SU-DHL-6 (cell line): ENCODE data around the gene SLC7A6OS.

Experiments
- H2AFZ ChIP-seq: fragments of 200-600 bp; sonication (generic); 2 replicates; pipeline ENCODE4 v1.6.1; 2014; ENCODE audit warnings: low read depth, mild to moderate bottlenecking, moderate library complexity, mixed read lengths, antibody characterized with exemption, low read length; ENCODE audit not compliant: severe bottlenecking
- H3F3A ChIP-seq: fragments of 200-600 bp; shearing (Covaris generic); 2 replicates; pipeline ENCODE4 v1.6.0; 2016; ENCODE audit warnings: antibody characterized with exemption, mild to moderate bottlenecking; ENCODE audit not compliant: insufficient read depth
- H3K27ac ChIP-seq: fragments of 200-600 bp; sonication (generic); 2 replicates; pipeline ENCODE4 v1.5.1; 2016; ENCODE audit warnings: low read depth, mild to moderate bottlenecking, low read length, moderate library complexity, mixed read lengths
- H3K27me3 ChIP-seq: fragments of 200-600 bp; sonication (generic), shearing (Covaris generic); 2 replicates; pipeline ENCODE4 v1.6.0; 2014; ENCODE audit warnings: mild to moderate bottlenecking, low read length
- H3K36me3 ChIP-seq: fragments of 200-600 bp; sonication (generic); 2 replicates; pipeline ENCODE4 v1.6.1; 2014; ENCODE audit warnings: mild to moderate bottlenecking, low read length, mixed read lengths
- H3K4me2 ChIP-seq: fragments of 300-600, 200-600 bp; shearing (Covaris generic), sonication (generic); 2 replicates; pipeline ENCODE4 v1.6.0; 2014; ENCODE audit warnings: low read length, low read depth, mild to moderate bottlenecking; ENCODE audit not compliant: poor library complexity, severe bottlenecking
- H3K4me3 ChIP-seq: fragments of 200-600 bp; sonication (generic); 2 replicates; pipeline ENCODE4 v1.5.1; 2014; ENCODE audit warnings: antibody characterized with exemption, low read length, mild to moderate bottlenecking, mixed read lengths; ENCODE audit not compliant: insufficient read depth, poor library complexity, severe bottlenecking
- H3K79me2 ChIP-seq: fragments of 200-600 bp; sonication (generic); 2 replicates; pipeline ENCODE4 v1.6.1; 2014; ENCODE audit warnings: mild to moderate bottlenecking, low read length, moderate library complexity; ENCODE audit not compliant: insufficient read depth
- H3K9ac ChIP-seq: fragments of 200-600 bp; sonication (generic); 2 replicates; pipeline ENCODE4 v1.7.0; 2014; ENCODE audit warnings: mild to moderate bottlenecking, low read length
- H3K9me2 ChIP-seq: fragments of 200-600 bp; sonication (generic); replicated peaks from 2 replicates; pipeline ENCODE4 v1.6.1; 2014; ENCODE audit warnings: low read length; ENCODE audit not compliant: insufficient read depth
- H3K9me3 ChIP-seq: fragments of 200-600 bp; sonication (generic); 2 replicates; pipeline ENCODE4 v1.6.1; 2014; ENCODE audit warnings: low read length, mixed read lengths; ENCODE audit not compliant: insufficient read depth
- H4K20me1 ChIP-seq: fragments of 200-600 bp; sonication (generic); 2 replicates; pipeline ENCODE4 v1.6.1; 2014; ENCODE audit warnings: low read depth, mild to moderate bottlenecking, antibody characterized with exemption, low read length, moderate library complexity, mixed read lengths
- CTCF ChIP-seq: fragments of 200-600 bp; sonication (generic); IDR thresholded peaks from one replicate; pipeline ENCODE4 v1.5.1; 2017; ENCODE audit warnings: antibody characterized with exemption, mild to moderate bottlenecking, low read length, moderate library complexity; ENCODE audit not compliant: insufficient read depth, poor library complexity, severe bottlenecking
- EZH2phosphoT487 ChIP-seq: fragments of 200-600 bp; sonication (generic), shearing (Covaris generic); conservative IDR thresholded peaks from 2 replicates; pipeline ENCODE4 v1.6.1; 2018; ENCODE audit warnings: mild to moderate bottlenecking, antibody characterized with exemption, low read length, moderate library complexity, mixed read lengths

Gene SLC7A6OS

GRCh38 chr16:68273459-68273858 is 37.3 kb downstream of the SLC7A6OS start:
- Histone ChIP-seq H3K27me3 (no peaks in the 10 kb centered on the region), H3K9me2 (no peaks in the 10 kb centered on the region), H3K9ac (0 out of 2 replicates have a peak overlapping the region, but pooled peaks have one; percentile 8), H4K20me1 (no peaks in the 10 kb centered on the region), H3K4me2 (no peak overlapping the region), H3K79me2 (peaks cover 80% of the 10 kb centered on the region), H3K9me3 (no peaks in the 10 kb centered on the region), H3K27ac (peak overlapping the region; percentile 57), H3K36me3 (0 out of 2 replicates have a peak, but pooled peaks cover 6% of the 10 kb centered on the region), H2AFZ (no peak overlapping the region), H3F3A (peaks cover 5% of the 10 kb centered on the region; the same call in 1 of the 2 replicates), H3K4me3 (no peak overlapping the region)
- TF ChIP-seq CTCF (no peak), EZH2phosphoT487 (no peak)

GRCh38 chr16:68272507-68273209 is 38.1 kb downstream of the SLC7A6OS start:
- Histone ChIP-seq H3K9ac (peak overlapping the region; percentile 8; the same call in 1 of the 2 replicates), H3K4me2 (peak overlapping the region; percentile 31), H3K79me2 (peaks cover 88% of the 10 kb centered on the region), H3K27ac (peak overlapping the region; percentile 57), H3K9me3 (no peaks in the 10 kb centered on the region), H2AFZ (no peak overlapping the region), H3K27me3 (no peaks in the 10 kb centered on the region), H3K4me3 (no peak overlapping the region), H3K36me3 (0 out of 2 replicates have a peak, but pooled peaks cover 6% of the 10 kb centered on the region), H4K20me1 (no peaks in the 10 kb centered on the region), H3K9me2 (no peaks in the 10 kb centered on the region), H3F3A (peaks cover 7% of the 10 kb centered on the region; the same call in 1 of the 2 replicates)
- TF ChIP-seq EZH2phosphoT487 (no peak), CTCF (no peak)

GRCh38 chr16:68270353-68270752 is 40.4 kb downstream of the SLC7A6OS start:
- Histone ChIP-seq H4K20me1 (no peaks in the 10 kb centered on the region), H3K4me3 (no peak overlapping the region), H3K27me3 (no peaks in the 10 kb centered on the region), H3K9me3 (no peaks in the 10 kb centered on the region), H3K4me2 (no peak overlapping the region), H3K9ac (no peak overlapping the region), H3K79me2 (peaks cover 97% of the 10 kb centered on the region), H2AFZ (no peak overlapping the region), H3K27ac (0 out of 2 replicates have a peak overlapping the region, but pooled peaks have one; percentile 13), H3K36me3 (0 out of 2 replicates have a peak, but pooled peaks cover 6% of the 10 kb centered on the region), H3F3A (peaks cover 4% of the 10 kb centered on the region; the same call in 1 of the 2 replicates), H3K9me2 (no peaks in the 10 kb centered on the region)
- no peak for TF ChIP-seq EZH2phosphoT487
- no peak for TF ChIP-seq CTCF
